Activated CD8-positive, alpha-beta memory T cell treated with anti-CD3 and anti-CD28 coated beads, Interleukin-2, amount 50 U/mL, for 24 hours (primary cell): ENCODE measurements around the gene KPNA3.
"Not testable (repeated sequence)": the region's sequence is repeated elsewhere in the genome, so short reads cannot be mapped to it uniquely, and the experiment has no call there.

Experiments
- DNase-seq: peaks from one replicate; pipeline ENCODE4 v3.0.0-alpha.2; 2020; ENCODE audit errors: extremely low read depth

KPNA3 gene

GRCh38 chr13:49792550-49793324 is at the start of gene KPNA3:
Gene KPNA3, minus strand, starts transcription at chr13:49792682. Its CDS starts 176 bp downstream, at chr13:49792506.
- DNase-seq, result peak; percentile 91

GRCh38 chr13:49841964-49842363 is 49.5 kb upstream of the KPNA3 start:
- no peak for DNase-seq

- DNase-seq, result no peak
Measured at GRCh38 chr13:49840675-49841074, 48.2 kb upstream of the KPNA3 start.

GRCh38 chr13:49840266-49840665 is 47.8 kb upstream of the KPNA3 start:
- DNase-seq, result no peak

GRCh38 chr13:49838989-49839388 is 46.5 kb upstream of the KPNA3 start:
- no peak for DNase-seq

- DNase-seq, result no peak
Measured at GRCh38 chr13:49836516-49836915, 44.0 kb upstream of the KPNA3 start.

- no peak for DNase-seq
Measured at GRCh38 chr13:49833402-49833801, 40.9 kb upstream of the KPNA3 start.

- no peak for DNase-seq
Measured at GRCh38 chr13:49831455-49831854, 39.0 kb upstream of the KPNA3 start.

- DNase-seq, result no peak
Measured at GRCh38 chr13:49830721-49831120, 38.2 kb upstream of the KPNA3 start.

GRCh38 chr13:49829715-49830114 is 37.2 kb upstream of the KPNA3 start:
- DNase-seq, result no peak

- DNase-seq, result no peak
Measured at GRCh38 chr13:49828453-49828852, 36.0 kb upstream of the KPNA3 start.

GRCh38 chr13:49827891-49828290 is 35.4 kb upstream of the KPNA3 start:
- no peak for DNase-seq

GRCh38 chr13:49827336-49827735 is 34.9 kb upstream of the KPNA3 start:
- no peak for DNase-seq

GRCh38 chr13:49821216-49822009 is 28.9 kb upstream of the KPNA3 start:
- DNase-seq, result no peak

GRCh38 chr13:49820591-49821215 is 28.2 kb upstream of the KPNA3 start:
- no peak for DNase-seq

GRCh38 chr13:49816047-49816446 is 23.6 kb upstream of the KPNA3 start:
- not testable (repeated sequence) for DNase-seq

- DNase-seq, result no peak
Measured at GRCh38 chr13:49814551-49815270, 22.2 kb upstream of the KPNA3 start.

- no peak for DNase-seq
Measured at GRCh38 chr13:49812812-49813211, 20.3 kb upstream of the KPNA3 start.

- no peak for DNase-seq
Measured at GRCh38 chr13:49811527-49811908, 19.0 kb upstream of the KPNA3 start.

- DNase-seq, result no peak
Measured at GRCh38 chr13:49810567-49811526, 18.4 kb upstream of the KPNA3 start.

GRCh38 chr13:49807681-49808080 is 15.2 kb upstream of the KPNA3 start:
- no peak for DNase-seq
